GM19452 (cell line): ENCODE measurements around the gene QSOX2.

ENCODE experiments used
- ATAC-seq: cut with Tn5 transposase; IDR thresholded peaks from one replicate; pipeline ENCODE4 v1.9.1; 2021; ENCODE audit not compliant: unreplicated experiment

The QSOX2 gene

GRCh38 chr9:136283291-136284235 is 38.0 kb upstream of the QSOX2 start:
- peak; percentile 88 for ATAC-seq

- no peak for ATAC-seq
Measured at GRCh38 chr9:136282272-136282861, 36.8 kb upstream of the QSOX2 start.

- ATAC-seq = no peak
Measured at GRCh38 chr9:136281421-136282271, 36.0 kb upstream of the QSOX2 start.

GRCh38 chr9:136280535-136281315 is 35.1 kb upstream of the QSOX2 start:
- ATAC-seq = no peak

- ATAC-seq = no peak
Measured at GRCh38 chr9:136279471-136279870, 33.9 kb upstream of the QSOX2 start.

- ATAC-seq = no peak
Measured at GRCh38 chr9:136278894-136279293, 33.3 kb upstream of the QSOX2 start.

GRCh38 chr9:136278221-136278620 is 32.6 kb upstream of the QSOX2 start:
- ATAC-seq = no peak

GRCh38 chr9:136277746-136278145 is 32.1 kb upstream of the QSOX2 start:
- no peak for ATAC-seq

- ATAC-seq = no peak
Measured at GRCh38 chr9:136276716-136277115, 31.1 kb upstream of the QSOX2 start.

- ATAC-seq = no peak
Measured at GRCh38 chr9:136275655-136276429, 30.2 kb upstream of the QSOX2 start.

GRCh38 chr9:136274786-136275654 is 29.4 kb upstream of the QSOX2 start:
- ATAC-seq = no peak

GRCh38 chr9:136273921-136274785 is 28.5 kb upstream of the QSOX2 start:
- ATAC-seq = no peak

GRCh38 chr9:136273244-136273865 is 27.7 kb upstream of the QSOX2 start:
- no peak for ATAC-seq

GRCh38 chr9:136270173-136270705 is 24.6 kb upstream of the QSOX2 start:
- ATAC-seq = no peak

- ATAC-seq = no peak
Measured at GRCh38 chr9:136268735-136269134, 23.1 kb upstream of the QSOX2 start.

- ATAC-seq = no peak
Measured at GRCh38 chr9:136268318-136268717, 22.7 kb upstream of the QSOX2 start.
